ENCODE measurements around the gene PAM.
A peak's percentile ranks its signal among the peaks of the same experiment; 100 is the strongest.
"Not testable (repeated sequence)": the region's sequence is repeated elsewhere in the genome, so short reads cannot be mapped to it uniquely, and the experiment has no call there.

The PAM gene

DNA sequence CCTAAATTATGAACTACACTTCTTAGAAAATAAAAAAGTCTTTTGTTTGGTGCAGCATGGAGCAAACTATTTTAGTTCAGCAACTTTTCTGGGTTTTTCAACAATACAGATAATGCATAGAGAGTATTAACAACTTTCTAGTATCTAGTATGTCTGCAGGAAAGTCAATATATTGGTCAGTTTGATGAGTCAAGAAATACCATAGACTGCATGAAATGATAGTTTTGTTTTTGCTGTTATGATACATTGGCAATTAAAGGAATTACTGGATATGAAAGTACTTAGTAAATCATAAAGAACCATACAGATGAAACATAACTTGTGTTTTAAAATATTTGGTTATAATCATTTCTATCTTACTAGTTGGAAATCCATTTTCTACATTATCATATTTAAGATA, 191.3 kb downstream of the PAM start:
- DNase-seq (ENCODE audit: low spot score), result no peak

DNA sequence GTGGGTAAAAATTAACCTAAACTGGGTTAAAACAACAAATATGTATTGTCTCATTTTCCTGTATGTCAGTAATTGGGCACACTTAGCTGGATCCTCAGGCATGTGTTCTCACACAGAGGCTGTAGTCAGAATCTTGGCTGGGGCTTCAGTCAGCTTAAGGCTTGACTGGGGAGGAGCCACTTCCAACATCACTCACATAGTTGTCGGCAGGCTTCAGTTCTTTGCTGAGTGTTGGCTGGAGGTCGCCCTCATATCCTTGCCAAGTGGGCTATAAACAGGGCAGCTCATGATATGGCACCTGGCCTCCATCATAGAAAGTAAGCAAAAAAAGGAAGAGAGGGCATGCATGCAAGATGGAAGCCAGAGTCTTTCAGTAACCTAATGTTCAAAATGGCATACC, 191.9 kb downstream of the PAM start:
- DNase-seq (ENCODE audit: low spot score), result no peak

DNA sequence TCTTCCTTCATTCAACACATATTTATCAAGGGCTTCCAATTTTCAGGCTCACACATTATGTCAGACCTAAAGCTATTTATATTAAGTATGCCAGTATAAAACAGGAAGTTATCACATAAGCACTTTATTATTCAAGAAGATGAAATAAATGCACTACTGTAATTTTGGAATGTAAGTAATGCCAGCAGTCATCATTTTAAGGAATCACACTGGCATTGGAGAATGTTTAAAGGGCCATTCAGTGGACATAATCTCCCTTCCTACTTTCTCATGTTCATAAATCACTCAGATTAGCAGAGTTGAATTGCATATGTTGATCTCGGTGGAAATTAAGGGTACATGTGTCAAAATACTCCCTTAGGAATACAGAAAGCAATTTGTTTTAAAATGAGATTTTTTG, 200.4 kb downstream of the PAM start:
- no peak for DNase-seq (ENCODE audit: low spot score)

DNA sequence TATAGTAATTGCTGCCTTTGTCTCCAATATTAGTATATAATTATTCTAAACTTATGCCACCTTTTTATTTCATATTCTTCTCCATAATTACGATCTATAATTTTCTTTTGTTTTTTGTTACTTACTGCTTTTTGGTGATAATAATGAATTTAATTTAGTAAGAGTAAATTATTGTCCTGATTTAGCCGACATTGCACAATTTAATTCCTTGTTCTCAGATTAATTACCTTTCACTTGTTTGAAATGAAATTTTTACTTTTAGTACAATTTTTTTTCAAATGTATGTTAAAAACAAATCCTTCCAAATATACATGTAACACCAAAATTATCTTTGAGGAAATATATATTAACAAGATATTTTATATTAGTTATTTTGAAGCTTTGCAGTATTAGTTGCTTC, 201.5 kb downstream of the PAM start:
- DNase-seq (ENCODE audit: low spot score), result no peak

DNA sequence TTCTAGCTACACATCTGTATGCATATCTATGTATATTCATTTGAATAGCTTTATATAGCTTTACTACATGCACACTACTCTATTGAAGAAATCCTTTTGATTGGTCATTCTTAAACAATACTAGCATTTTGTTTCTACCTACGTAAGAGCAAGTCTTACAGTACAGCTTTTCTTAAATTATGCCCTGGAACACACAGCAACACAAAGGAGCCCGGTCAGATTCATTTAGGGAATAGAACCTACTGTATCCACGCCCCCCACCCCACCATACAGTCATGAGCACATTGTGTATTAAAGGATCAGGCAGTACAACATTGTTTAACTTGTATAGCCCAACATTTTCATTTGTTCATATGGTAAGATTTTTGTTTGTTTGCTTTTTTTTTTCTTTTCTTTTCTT, 202.0 kb downstream of the PAM start:
- DNase-seq (ENCODE audit: low spot score), result no peak

DNA sequence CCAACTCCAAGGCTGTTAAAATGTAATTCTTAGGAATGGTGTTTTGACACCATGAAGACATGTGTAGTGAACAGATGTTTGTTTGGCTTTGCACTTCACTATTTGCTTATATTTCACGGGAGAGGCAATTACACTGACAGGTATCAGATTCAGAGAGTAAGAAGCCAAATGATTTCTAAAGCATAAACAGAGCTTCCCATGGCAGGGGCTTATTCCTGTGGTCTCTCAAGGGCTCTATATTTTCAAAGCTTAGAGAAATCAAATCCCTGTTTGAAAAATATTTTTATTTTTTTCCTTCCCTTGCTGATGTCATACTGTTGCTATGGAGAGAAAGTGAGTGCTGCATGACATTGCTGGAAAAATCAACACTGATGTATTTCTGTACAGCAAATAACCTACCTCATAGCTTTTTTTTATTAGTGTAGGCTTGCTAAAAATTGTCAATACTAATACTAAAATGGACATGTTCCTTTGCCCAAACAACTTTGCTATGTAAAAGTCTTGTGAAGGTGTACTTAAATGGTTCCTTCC, 203.4 kb downstream of the PAM start:
- DNase-seq (ENCODE audit: low spot score), result peak; percentile 70

DNA sequence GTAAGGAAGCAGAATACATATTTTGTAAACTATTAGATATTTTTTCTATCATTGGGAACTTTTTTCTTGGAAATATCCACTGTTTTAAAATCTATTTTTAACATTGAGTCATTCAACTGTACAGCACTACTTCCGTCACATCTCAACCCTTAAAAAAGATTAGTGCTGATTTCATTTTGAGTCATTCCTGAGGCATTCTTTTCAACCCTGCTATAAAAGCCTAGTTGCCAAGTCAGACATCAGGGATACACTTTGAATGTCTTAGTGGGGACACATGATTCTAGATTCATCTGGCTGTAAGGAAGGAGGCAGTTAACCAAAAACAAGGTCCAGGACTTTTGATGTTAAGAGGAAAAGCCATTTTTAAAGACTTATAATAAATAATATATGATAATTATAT, 203.9 kb downstream of the PAM start:
- DNase-seq (ENCODE audit: low spot score), result peak; percentile 93

DNA sequence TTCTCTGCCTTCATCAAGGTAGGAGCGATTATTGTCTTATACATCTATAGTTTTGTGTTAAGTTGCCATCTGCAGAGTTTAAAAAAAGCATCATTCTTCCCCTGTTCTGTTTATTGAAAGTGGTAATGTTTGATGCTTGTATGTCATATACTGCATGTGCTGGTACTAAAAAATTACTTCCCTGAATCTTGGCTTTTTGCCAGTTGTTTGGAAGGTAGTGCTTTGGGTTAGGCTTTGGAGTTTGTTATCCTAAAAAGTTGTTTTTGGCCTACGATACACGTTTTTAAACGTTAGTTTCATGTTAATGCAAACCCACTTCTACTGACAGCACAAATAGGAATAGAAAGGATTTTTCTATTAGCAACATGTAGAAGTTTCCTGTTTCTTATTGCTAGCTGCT, 206.6 kb downstream of the PAM start:
- no peak for DNase-seq (ENCODE audit: low spot score)

DNA sequence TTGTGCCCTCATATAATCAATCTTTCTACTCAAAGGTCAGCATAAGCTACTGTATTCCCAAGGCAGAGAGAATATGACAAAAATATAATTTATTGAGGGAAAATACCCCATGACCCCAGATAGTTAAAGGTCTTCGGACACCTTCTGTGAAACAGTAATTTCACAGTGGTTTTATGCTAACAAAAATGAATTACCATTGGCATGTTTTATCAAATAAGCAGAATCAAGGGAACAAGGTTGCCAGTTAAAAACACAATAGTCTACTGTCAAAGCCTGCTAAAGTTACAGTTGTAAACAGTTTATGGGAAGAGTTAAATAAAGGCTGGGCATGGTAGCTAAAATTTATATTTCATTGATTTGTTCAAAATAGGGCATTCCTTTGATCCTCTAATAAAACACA, 210.5 kb downstream of the PAM start:
- DNase-seq (ENCODE audit: low spot score), result no peak

DNA sequence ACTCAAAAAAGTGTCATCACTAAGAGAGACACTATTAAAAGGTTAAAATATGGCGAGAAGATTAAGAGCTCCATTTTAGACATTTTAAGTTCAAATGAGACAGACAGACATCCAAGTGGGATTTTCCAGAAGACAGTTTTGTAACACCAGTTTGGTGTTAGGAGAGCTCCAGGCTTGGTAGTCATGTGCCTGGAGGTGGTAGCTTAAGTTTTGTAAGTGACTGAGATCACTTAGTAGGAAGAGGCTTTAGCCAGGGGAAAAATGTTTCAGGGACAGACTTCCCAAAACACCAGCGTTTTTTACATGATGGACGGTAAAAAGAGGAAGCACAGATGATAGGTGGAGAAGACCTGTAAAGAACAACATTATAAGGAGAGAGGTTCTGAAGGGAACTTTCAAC, 214.5 kb downstream of the PAM start:
- no peak for DNase-seq (ENCODE audit: low spot score)

DNA sequence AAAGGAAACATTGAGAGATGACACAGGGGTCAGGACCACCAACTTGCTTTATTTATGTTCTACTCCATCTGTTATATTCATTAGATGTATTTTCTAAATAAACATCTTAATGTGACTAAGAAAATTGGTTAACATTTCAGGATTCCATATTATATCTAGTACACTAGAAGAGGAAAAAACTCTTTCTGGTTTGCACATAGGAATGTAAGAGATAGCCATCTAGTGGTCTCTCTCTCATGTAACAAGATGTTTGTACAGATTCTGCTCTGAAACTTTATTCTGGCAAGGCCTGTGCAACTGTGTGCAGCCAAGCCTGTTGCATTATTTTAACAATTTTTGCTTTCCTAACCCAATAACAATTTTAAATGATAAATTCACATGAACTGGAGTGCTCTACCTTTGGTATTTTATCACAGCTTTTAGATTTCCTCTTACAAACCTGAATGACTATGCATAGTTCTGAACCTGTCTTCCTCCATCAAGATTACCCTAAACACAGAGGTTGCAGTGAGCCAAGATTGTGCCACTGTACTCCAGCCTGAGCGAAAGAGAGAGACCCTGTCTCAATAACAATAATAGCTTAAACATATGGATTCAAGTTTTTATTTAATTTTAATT, 216.7 kb downstream of the PAM start:
- peak; percentile 29 for DNase-seq (ENCODE audit: low spot score)

DNA sequence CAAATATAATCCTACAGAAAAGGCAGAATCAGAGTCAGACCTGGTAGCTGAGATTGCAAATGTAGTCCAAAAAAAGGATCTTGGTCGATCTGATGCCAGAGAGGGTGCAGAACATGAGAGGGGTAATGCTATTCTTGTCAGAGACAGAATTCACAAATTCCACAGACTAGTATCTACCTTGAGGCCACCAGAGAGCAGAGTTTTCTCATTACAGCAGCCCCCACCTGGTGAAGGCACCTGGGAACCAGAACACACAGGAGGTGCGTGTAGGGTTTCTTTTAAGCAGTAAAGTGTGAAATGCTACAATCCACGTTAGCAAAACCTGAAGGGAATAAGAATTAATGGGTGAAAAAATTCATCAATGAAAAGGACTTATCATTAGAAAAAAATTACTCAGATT, 219.1 kb downstream of the PAM start:
- DNase-seq (ENCODE audit: low spot score), result no peak

DNA sequence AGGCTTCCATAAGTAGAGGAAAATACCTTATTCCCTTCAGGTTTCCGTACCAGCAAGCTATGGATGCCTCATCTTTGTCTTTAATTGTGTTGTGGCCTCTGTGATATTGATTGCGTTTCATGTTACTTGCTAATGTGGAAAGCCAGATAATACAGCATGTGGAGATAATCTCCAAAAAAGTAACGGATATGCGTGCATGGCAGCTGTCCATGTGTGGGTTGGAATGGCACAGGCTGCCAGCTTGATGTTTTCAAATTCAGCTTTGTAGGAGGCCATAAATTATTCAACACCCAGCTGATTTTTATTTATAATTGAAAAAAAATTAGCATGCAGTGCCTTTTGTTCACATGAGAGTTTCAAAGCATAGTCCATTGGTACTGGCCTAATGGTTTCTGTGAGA, 219.9 kb downstream of the PAM start:
- DNase-seq (ENCODE audit: low spot score), result no peak

DNA sequence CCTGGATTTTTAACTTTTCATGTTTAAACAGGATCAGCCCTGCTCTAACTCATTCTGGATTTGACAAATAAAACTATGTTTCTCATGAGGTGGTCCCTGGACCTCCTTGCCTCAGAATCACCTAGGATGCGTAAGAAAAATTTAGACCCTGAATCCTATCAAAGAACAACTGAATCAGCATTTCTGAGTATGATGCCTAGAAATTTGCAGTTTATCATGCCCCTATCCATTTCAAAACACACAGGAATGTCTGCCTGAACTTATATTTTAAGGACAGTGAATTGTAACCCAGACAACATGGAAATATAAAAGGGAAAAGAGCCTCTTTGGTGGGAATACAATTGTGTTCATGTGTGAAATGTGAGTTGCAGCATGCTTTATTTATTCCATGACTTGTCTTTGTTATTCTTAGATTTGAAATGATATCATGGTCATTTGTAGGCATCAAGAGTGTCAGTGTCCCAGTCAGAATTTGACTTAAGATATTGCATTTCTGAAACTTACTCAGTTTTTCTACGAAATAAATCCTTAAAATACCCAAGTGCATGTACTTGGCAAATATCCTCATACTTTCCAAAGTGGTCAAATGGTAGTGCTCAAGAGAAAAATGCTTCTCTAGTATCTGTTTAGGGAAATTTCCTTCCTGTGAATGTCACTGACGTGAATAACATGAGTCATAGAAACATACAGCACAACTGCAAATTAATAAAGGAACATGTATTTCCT, 220.5 kb downstream of the PAM start:
- DNase-seq (ENCODE audit: low spot score), result no peak

DNA sequence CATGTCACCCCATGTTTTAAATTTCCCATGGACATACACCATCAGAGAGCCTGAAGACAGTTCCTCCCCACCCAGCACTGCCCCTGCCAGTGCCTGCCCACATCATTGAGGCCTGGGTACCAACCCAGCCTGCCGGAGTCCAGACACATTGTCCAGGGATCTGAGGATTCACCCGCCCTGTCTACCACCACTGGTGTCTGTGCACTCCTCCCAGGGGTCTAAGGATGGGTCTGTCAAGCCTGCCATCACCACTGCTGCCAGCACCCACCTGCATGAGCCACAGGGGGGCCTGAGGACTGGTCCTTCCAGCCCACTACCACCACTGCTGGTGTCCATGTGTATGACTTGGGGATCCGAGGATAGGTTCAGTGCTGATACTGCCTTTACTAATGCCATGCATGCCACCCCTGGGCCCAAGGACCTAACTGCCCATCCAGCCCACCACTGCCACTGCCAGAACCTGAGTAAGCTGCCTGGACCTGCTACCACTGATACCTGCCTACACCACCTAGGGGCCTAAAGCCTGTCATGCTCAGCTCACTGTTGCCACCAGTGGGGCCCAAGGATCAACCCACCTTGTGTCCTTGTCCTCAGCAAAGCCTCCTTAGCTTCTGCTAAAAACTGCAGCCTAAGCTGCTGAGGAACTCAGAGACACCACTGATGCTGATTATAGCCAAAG, 227.0 kb downstream of the PAM start:
- DNase-seq (ENCODE audit: low spot score), result no peak

DNA sequence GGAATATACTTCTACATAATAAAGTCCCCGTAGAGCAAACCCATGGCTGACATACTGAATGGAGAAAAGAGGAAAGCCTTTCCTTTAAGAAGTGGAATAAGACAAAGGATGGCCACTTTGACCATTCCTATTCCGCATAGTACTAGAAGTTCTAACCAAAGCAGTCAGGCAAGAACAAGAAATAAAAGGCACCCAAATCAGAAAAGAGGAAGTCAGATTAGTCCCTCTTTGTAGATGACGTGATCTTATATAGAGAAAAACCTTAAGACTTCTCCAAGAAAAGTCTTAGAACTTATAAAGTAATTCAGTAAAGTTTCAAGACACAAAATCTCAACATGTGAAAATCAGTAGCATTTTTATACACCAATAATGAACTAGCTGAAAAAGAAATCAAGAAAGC, 231.0 kb downstream of the PAM start:
- no peak for DNase-seq (ENCODE audit: low spot score)

DNA sequence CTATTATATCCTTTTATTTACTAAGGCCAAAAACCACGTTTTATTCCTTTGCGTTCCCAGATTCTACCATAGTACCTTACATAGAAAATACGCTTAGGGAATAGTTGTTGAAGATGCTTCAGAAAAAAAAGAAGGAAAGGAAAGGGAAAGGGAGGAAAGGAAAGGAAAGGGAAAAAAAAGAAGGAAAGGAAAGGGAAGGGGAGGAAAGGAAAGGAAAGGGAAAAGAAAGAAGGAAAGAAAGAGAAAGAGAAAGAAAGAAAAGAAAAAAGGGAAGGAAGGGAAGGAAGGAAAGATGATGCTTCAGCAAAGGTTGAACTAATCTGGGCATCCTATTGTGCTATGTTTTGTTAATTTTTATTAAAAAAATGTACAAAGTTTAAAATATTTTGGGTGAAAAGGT, 233.4 kb downstream of the PAM start:
- DNase-seq (ENCODE audit: low spot score), result no peak

DNA sequence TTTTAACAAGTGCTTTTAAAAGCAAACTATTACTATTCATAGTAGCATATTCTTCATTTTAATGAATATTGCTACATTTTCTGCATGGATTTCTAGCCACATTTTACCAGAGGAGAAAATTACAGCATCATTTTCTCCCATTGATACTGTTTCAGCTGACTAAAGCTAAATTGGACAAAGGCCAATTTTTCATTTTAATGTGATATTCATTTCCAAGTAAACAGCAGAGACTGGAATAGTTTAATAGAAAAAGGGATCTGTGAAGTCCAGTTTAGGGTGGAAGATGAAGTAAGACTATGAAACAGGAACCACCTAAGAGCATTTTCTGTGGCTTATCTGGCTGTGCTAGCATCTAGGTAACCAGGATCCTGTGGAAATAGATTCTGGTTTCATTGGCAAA, 236.7 kb downstream of the PAM start:
- no peak for DNase-seq (ENCODE audit: low spot score)

DNA sequence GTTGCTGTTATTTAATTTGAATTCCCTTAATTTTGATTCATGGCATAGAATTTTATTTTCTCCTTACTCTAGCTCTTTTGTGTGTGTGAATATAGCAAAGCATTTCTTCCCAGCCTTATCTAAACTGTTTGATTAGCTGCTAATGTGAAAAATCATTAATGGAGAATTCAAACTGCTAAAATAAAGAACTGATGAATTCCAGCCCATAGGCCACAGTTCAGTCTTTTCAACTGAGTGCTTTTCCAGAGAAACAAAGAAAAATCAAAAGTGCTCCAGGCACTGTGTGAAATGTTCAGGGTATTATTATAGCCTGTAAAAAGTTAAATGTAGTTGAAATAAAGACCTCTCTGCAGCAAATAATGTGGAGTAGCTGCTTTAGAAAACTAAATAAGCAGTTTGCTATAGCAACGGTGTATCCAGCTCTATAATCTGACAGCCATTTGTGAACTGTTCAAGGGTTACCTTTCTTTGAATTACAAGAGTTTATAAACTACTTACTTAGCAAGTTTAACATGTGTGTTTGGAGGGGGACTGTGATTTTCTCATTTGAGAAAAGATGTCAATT, 241.0 kb downstream of the PAM start:
- no peak for DNase-seq (ENCODE audit: low spot score)

DNA sequence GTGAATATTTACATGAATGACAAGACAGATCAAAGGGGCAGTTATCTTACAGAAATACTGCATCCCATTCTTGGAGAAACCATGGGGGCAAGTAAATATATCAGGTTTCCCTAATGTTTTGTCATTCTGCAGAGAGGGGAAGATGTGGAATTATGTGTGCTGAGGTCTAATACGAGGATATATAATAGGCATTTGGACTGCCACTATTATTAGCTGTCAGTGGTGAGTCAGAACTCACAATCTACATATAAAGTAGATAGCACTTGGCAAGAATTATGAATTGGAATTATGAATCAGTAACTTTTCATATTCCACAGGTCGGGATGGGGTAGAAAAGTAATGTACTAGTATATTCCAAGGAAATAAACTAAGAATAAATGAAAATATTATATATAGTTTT, 243.1 kb downstream of the PAM start:
- DNase-seq (ENCODE audit: low spot score), result no peak

DNA sequence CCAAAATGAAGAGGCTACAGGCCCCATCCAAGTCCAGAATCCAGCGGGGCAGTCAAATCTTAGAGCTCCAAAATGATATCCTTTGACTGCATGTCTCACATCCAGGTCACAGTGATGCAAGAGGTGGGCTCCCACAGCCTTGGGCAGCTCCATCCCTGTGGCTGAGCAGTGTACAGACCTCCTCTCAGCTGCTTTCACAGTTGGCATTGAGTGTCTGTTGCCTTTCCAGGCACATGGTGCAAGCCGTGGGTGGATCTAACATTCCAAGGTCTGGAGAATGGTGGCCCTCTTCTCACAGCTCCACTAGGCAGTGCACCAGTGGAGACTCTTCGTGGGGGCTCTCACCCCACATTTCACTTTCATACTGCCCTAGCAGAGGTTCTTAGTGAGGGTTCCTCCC, 244.1 kb downstream of the PAM start:
- no peak for DNase-seq (ENCODE audit: low spot score)

DNA sequence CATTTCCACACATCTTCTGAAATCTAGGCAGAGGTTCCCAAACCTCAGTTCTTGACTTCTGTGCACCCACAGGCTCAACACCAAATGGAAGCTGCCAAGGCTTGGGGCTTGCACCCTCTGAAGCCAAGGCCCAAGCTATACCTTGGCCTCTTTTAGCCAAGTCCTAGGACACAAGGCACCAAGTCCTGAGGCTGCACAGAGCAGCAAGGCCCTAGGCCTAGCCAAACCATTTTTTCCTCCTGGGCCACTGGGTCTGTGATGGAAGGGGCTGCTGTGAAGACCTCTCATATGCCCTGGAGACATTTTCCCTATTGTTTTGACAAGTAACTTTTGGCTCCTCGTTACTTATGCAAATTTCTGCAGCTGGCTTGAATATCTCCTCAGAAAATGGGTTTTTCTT, 244.5 kb downstream of the PAM start:
- not testable (repeated sequence) for DNase-seq (ENCODE audit: low spot score)

DNA sequence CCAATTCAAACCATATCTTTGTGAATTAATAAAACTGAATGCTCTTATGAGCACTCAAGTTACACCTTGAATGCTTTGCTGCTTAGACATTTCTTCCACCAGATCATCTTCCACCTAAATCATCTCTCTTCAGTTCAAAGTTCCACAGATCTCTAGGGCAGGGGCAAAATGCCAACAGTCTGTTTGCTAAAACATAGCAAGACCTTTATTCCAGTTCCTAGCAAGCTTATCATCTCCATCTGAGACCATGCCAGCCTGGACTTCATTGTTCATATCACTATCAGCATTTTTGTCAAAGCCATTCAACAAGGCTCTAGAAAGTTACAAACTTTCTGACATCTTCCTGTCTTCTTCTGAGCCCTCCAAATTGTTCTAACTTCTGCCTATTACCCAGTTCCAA, 245.0 kb downstream of the PAM start:
- DNase-seq (ENCODE audit: low spot score), result no peak
